ENCODE measurements around the gene RBM44.

DNA sequence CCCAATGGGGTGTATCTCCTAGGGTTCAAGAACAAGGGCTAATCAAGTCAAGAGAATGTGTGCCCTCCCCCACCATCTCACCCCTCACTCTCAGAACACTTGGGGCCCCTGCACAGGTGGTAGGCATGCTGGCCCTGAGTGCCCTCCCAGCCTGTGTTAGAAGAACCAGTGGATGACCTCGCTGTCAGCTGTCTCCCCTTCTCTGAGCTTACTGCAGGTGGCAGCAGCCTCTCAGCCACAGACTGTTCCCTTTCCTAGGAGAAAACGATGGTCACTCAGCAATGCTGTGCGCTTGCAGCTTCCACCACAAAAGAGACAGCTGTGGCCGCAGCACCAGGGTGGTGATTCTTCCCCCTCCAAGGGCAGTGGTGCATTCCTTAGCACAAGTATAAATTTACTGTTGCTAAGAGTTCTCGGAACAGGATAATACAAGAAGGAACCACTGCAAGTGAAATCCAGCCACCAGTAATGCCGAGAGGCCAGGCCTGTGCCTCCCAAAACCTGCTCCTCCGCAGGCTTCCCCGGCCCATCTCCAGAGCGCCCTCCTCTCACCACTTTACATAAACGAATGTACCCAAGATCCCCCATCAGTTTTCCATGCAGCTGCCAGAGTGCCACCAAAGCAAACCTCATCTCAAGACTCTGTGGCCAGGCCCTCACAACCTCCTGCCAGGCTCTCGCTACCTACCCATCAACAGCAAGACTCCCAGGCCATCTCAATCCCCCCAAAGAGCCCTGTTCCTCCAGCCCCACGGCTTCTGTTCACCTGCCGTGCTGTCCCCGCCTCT, 59.9 kb downstream of the RBM44 start:
- TF ChIP-seq CTCF (IDR thresholded peaks at IDR 0.05; ENCODE audit: poor library complexity) (peak; percentile 86), EZH2 (IDR thresholded peaks at IDR 0.05; ENCODE audit: borderline replicate concordance) (no peak)
